ENCODE results near the gene LRRC53.

LRRC53 gene

DNA sequence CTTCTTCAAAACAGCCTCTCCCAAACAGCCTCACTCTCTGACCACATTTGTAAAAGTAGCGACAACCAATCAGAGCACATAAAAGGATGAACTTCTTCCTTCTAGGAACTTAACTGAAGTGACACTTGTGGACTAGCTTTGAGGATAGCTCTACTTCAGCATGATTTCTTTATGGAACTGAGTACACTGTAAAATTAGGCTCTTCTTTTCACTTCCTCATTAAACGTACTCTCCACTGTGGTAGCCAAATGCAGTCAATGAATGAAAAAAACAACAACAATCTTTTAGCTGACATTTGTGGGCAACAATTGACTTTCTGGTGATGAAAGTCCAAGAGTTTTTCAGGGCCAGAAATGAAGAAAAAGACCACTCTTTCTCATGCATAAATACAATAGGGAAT lies 9.6 kb downstream of the LRRC53 start:
- no peak for DNase-seq (ENCODE audit: low read depth)

GRCh38 chr1:74502432-74502831 lies 10.0 kb downstream of the LRRC53 start:
- no peak for DNase-seq (ENCODE audit: low read depth)

- no peak for DNase-seq (ENCODE audit: low read depth)
Observed at GRCh38 chr1:74498901-74499300, 13.5 kb downstream of the LRRC53 start.

DNA sequence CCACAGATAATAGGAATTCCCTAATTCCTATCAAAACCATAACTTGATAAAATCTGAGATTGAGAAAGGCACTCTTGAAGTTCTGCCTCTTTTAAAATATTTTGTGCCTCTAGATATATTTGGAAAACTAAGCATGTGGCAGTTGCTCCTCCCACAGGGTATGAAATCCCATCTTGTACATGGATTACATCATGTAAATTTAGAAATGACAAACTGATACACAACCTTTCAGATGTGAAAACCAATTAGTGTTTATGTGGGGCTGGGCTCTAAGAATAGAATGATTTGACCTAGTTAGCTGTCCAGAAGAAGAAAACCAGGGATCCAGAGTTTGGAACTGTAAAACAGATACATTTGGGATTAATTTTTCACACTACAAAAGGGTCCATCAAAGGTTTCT lies 15.7 kb downstream of the LRRC53 start:
- DNase-seq (ENCODE audit: low read depth): no peak

DNA sequence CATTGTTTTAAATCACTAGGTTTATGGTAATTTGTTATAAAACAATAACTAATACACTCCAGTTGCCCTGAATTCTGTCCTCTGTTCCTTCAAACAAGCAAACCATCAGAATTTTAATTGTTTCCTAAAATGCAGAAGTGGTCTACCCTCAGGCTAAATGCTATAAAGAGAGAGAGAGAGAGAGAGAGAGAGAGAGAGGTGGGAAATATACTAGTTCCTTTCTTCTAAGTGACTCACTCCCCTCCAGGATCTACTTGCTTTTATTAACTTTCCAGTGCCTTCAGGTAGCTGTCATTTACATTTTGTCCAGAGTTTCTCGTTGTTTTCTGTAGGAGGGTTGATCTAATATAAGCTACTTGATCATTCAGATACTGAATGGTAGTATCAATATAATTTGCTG lies 26.4 kb downstream of the LRRC53 start:
- DNase-seq (ENCODE audit: low read depth): no peak

DNA sequence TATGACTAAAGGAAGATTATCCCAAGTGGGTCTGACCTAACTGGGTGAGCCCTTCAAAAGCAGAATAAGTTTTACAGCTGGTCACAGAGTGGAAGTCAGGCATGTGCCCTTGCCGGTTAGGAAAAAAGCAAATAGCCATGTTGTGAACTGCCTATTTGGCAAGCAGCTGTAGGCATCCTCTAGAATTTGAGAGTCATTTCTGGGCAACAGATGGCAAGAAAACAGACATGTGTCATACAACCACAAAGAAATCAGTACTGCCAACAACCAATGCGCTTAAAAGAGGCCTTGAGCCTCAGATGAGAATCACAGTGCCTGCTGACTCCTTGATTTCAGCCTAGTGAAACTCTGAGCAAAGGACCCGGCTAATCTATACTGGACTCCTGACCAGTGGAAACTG lies 26.8 kb downstream of the LRRC53 start:
- DNase-seq (ENCODE audit: low read depth): no peak

GRCh38 chr1:74481607-74482006 lies 30.8 kb downstream of the LRRC53 start:
- no peak for DNase-seq (ENCODE audit: low read depth)

DNA sequence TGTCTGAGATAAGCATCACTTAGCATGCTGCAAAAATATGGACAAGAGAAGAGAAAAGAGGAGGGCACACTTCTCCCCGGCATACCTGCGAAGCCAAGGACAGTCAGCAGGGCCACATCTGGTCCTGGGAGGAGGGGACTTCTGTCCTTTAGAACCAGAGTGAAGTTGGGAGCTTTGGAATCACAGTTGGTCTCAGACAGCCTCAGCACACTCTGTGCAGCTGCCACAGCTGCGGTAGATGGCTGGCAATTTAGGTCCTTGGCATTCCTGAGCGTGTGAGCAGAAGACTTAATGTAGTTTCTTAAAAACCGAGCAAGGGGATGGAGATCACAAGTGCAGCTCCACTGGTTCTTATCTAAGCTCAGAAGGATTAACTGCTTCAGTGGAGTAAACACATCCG lies 32.3 kb downstream of the LRRC53 start:
- DNase-seq (ENCODE audit: low read depth): no peak

- DNase-seq (ENCODE audit: low read depth): no peak
Observed at GRCh38 chr1:74478979-74479378, 33.4 kb downstream of the LRRC53 start.

GRCh38 chr1:74474585-74474984 lies 37.8 kb downstream of the LRRC53 start:
- no peak for DNase-seq (ENCODE audit: low read depth)

DNA sequence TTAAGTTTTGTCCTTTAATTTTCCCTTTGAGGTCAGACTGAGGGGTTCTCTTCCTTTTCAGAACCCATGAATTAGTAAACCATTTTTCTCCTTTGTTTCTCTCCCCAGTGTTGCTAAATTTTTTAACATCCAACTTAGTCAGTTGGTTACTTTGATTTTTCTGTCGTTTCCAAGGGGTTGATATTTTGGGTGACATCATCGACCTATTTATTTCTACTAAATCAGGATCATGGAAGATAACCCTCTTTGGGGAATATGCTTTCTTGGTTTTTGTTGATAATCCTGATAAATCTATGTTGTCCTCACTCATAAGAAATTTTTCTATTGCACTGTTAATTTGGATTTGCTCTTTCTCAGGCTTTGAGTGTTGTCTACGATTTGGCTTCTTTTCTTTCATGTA lies 40.9 kb downstream of the LRRC53 start:
- DNase-seq (ENCODE audit: low read depth): no peak

DNA sequence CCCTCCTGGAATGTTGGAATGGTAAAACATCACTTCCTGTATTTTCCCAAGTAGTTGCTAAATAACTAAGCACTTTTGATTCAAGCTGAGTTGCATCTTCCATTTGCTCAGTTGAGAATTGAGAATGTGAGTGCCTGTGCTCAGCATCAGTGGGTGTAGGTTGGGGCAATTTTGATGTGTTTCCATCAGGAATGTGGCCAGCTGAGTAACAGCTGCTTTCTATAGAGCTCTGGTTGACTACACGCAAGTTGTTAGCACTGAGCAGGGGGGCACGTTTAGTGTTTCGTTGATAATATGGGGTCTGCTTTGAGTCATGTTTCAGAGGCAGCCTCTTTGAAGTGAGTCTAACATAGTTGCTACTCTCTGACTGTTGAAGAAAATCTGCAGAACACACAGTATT lies 41.5 kb downstream of the LRRC53 start:
- no peak for DNase-seq (ENCODE audit: low read depth)

DNA sequence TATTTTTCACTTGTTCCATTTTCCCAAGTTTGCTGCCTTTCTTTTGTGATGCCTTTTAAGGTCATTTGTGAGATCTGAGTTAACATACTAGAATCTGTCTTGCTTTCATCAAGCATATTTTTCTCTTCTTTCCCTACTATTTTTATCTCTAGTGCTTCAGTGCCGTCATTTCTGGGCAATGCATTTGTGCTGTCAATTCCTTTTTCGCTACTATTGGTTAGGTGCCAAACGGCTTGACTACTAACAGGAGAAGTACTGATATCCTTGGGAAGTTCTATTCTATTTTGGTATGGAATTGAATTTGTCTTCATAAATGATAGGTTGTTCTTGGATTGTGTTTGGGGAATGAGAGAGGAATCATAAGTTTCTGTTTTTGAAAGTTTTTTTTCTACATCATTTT lies 42.2 kb downstream of the LRRC53 start:
- DNase-seq (ENCODE audit: low read depth): no peak

DNA sequence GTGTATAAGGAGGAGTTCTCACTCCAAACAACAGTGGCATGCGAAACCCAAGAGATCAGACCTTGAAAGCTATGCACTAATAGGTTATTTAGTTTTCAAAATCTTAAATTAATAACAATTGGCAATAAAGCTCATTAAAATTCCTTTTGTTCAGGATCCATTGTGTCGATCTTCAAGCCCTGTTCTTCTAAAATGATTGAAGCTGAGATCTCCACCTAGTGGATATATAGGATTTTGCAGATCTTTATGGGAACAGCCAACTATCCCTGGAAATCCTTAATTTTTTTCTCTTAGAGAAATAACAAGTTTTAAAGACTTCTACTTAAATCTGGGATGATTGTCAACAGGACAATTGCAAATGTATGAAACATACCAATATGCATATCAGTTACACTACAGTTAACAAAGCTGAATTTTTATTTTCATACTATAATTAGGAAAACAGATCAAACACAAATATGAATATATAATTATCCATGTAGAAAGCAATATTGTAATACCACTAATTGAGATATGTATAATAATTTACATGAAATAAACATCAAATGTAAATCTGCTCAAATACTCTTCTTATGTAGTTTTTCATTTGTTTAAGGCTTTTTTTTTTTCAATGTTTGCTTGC lies 43.3 kb downstream of the LRRC53 start:
- DNase-seq (ENCODE audit: low read depth): no peak

DNA sequence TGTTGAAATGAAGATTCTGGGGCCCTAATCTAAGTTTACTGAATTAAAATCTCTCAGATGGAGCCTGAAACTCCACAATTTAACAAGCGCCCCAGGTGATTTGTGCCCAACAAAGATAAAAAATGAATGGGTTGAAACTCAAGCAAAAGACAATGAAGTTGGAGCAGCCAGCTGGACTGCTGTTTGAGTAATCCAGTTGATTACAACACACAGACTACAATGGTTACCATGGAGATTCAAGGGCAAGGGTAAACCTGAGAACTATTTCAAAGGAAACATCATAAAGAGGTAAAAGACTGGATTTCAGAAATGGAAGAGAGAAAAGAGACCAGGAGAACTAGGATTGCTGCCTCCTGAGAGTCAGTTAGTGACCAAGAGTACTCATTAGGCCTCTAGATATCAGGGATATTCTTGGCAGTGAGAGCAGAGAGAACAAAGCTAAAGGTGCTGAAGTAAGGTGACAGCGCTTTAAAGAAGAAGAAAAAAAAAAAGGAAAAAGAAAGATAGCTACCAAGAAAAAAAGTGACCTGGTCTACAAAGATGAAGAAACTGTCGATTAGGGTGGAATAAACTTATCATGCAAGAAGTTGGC lies 44.5 kb downstream of the LRRC53 start:
- no peak for DNase-seq (ENCODE audit: low read depth)

- DNase-seq (ENCODE audit: low read depth): no peak
Observed at GRCh38 chr1:74465193-74465681, 47.2 kb downstream of the LRRC53 start.

DNA sequence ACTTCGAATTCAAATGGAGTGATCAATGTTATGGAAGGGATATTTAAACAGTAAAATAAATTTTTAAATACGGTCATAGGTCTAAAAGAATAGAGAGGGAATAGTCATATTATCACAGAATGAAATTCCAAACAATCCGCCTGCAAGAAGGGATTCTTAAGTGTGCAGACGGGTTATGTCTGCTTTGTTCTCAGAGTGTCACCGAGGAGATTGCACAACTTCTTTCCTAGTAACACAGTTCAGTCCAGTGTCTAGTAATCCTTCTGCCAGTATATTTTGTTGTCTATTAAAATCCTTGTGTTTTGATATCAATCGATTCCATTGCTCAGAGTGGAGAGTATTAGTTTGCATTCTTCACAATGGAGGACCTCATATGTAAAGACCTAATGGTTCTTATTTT lies 48.4 kb downstream of the LRRC53 start:
- DNase-seq (ENCODE audit: low read depth): no peak

GRCh38 chr1:74463333-74463988 lies 49.0 kb downstream of the LRRC53 start:
- DNase-seq (ENCODE audit: low read depth): no peak

- no peak for DNase-seq (ENCODE audit: low read depth)
Observed at GRCh38 chr1:74457253-74457652, 55.2 kb downstream of the LRRC53 start.

DNA sequence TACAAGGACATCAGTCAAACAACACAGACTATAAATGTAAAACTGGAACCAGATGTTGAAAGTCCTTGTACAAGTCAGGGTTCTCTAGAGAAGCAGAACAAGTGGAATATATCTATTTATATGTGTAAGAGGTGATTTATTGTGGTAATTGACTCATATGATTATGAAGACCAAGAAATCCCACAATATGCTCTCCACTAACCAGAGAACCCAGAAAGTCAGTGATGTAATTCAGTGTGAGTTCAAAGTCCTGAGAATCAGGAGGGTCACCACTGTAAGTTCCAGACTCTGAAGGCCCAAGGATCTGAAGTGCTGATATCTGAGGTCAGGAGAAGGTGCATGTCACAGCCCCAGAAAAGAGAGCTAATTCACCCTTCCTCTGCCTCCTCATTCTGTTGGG lies 57.0 kb downstream of the LRRC53 start:
- DNase-seq (ENCODE audit: low read depth): no peak

GRCh38 chr1:74453277-74453676 lies 59.1 kb downstream of the LRRC53 start:
- no peak for DNase-seq (ENCODE audit: low read depth)

DNA sequence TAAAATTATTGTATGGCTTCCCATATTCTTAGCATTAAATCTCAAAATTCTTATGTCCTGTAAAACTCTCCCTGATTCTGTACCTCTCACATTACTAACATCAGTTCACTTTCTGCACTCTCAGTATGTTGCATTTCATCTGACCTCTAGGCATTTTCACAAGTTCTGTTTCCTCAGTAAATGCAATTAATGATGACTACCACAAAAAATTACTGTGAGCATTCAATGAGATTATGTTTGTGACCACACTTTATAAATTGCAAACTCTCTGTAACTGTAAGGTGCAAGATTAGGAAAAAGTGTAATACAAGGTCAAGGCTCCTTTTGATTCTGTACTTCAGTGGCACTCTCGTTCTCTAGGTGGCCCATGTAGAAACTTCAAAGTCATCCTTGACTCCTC lies 60.4 kb downstream of the LRRC53 start:
- DNase-seq (ENCODE audit: low read depth): no peak

DNA sequence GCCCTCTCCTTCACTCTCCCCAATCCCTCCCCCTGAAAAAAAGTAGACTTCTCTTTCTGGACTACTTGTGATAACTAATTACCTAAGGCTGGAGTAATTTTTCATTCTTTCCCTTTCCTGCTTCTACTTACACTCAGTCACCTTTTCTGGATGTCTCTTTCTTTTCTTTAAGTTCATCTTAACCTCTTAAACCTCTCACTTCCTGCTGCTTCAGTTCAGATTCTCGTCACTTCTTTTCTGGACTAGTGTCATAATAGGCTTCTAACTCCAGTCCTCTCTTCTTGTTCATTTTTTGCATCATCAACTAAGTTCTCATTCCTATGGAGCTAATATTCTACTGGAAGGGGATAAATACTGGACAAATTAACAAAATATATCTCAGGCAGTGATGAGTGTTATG lies 75.4 kb downstream of the LRRC53 start:
- DNase-seq (ENCODE audit: low read depth): no peak

DNA sequence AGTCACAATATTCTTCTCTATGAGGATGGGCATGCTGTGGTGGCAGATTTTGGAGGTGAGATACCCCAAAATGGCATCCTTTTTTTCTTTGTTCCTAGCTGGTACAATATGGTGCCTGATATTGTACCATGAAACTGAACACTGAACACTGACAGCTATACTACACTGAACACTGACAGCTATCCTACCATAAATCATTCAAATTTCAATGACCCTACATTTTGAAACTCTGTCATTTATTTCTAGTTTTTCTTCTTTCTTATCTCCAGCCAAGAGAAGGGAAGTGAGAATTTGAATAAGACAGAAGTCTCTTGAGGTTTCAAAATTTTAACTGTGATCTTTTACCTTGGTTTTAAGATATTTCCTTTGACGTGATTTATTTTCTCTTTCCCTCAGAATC lies 76.3 kb downstream of the LRRC53 start:
- no peak for DNase-seq (ENCODE audit: low read depth)
